ENCODE results near the gene MARVELD1. TPM values are rescaled to one million over a fixed set of nuclear protein-coding genes. Genes with fewer than 3 reads are reported as not detected.

The MARVELD1 gene
- total RNA-seq, 1 donor from 2014 or later, result 4.7 TPM

DNA sequence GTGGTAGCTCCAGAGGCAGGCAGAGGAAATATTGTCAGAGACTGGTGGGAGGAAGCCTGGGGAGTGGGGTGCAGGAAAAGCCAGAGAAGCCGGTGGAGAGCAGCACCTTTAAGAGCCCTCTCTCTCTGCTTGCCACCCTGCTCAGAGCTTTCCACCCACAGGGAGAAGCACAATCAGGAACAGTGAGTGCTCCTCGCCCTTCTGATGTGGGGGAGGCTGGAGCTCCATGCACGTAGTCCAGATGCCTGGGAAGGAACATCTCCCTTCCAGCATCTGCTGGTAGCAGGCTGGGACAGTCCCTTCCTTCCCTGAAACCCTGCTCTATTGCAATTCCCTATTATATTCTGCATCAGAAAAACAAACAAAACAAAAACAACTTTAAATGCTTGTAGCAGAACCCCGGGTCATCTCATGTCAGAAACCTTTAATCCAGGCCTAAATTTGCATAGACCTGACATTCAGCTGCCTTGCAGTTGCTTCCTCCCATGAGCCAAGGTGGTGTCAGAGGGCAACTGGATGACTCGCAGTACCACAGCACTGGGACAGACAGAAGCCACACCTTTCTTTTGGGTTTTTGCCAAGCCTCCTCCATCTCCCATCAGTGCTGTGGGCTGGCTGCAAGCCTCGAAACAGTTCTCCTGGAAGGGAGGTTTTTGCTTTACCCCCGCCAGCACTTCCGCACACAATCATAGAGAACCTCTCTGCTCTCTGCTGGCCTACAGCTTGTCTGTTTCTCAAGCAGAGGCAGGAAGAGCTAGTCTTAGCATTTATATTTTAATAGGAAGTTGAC lies 39.6 kb upstream of the MARVELD1 start:
- Histone ChIP-seq H3K27me3 (ENCODE audit: control insufficient read depth, insufficient read depth, low read length) (no peaks in the 10 kb centered on the region), H3K4me3 (ENCODE audit: low read depth, low read length) (no peak overlapping the region), H3K36me3 (ENCODE audit: control insufficient read depth, insufficient read depth, low read length) (peaks cover 37% of the 10 kb centered on the region)
- DNase-seq (ENCODE audit: low read depth) (peak; percentile 56), FAIRE-seq (no peak)
- TF ChIP-seq, protein P1, sequence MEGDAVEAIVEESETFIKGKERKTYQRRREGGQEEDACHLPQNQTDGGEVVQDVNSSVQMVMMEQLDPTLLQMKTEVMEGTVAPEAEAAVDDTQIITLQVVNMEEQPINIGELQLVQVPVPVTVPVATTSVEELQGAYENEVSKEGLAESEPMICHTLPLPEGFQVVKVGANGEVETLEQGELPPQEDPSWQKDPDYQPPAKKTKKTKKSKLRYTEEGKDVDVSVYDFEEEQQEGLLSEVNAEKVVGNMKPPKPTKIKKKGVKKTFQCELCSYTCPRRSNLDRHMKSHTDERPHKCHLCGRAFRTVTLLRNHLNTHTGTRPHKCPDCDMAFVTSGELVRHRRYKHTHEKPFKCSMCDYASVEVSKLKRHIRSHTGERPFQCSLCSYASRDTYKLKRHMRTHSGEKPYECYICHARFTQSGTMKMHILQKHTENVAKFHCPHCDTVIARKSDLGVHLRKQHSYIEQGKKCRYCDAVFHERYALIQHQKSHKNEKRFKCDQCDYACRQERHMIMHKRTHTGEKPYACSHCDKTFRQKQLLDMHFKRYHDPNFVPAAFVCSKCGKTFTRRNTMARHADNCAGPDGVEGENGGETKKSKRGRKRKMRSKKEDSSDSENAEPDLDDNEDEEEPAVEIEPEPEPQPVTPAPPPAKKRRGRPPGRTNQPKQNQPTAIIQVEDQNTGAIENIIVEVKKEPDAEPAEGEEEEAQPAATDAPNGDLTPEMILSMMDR (IDR thresholded peaks at IDR 0.05; ENCODE audit: insufficient read depth, low read length, severe bottlenecking), result no peak

DNA sequence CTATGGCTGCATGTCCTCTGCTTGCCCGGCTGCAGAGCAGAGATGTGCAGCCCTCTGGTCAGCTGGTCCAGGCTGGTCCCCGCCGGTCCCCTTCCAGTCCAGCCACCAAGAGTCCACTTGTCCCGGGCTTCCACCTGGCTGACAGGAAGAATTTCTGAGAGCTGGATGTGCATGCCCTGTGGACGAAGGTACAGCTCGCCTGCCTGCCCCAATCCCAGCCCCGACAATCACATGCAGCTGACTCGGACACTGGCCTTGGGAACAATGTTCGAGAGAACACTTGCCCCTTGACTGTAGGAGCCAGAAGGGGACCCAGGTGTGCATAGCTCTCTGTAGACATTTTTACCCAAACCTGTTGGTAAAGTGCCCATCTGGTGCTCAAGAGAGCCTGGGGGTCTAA lies 38.3 kb upstream of the MARVELD1 start:
- no peaks in the 10 kb centered on the region for H3K27me3 ChIP-seq (ENCODE audit: control insufficient read depth, insufficient read depth, low read length)
- DNase-seq (ENCODE audit: low read depth), result no peak
- TF ChIP-seq, protein P1 (IDR thresholded peaks at IDR 0.05; ENCODE audit: insufficient read depth, low read length, severe bottlenecking), result no peak
- H3K4me3 ChIP-seq (ENCODE audit: low read depth, low read length), result no peak overlapping the region
- peaks cover 38% of the 10 kb centered on the region for H3K36me3 ChIP-seq (ENCODE audit: control insufficient read depth, insufficient read depth, low read length)
- no peak for FAIRE-seq

DNA sequence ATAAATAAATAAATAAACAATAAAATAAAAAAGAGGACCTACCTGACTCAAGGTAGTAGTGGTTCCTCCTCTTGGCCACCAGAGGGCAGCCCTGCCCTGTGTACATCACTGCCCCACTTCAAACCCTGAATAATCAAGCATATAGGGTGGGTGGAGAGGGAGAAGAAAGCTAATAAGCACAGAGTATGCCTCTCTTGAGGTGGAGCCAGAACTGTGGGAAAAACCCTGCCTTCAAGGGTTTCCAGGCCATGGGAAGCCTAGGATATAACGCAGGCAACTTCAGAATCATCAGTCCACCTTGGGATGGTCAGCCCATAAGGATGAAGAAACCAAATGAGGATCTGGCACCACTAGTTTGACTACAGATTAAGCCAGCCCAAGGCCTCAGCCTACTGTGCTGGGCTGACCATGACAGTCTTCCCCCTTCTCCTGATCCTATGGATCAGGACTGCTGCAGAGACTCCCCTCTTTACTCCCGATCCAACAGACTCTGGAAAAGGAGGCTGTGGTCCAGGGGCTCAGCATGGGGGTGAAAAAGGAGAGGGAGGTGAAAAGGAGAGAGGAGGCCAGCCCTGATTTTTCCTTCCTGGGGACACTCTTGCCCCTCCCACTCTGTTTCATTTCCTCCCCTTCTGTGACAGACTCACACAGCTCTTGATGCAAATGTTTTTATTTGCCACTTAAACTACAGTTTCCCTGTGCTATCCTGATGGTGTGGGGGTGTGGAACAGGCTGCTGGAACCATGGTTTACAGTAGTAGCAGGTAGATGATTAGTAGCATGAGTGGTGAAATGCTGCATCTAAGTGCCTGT lies 36.6 kb upstream of the MARVELD1 start:
- peak; percentile 65 for DNase-seq (ENCODE audit: low read depth)
- Histone ChIP-seq H3K27me3 (ENCODE audit: control insufficient read depth, insufficient read depth, low read length) (no peaks in the 10 kb centered on the region), H3K4me3 (ENCODE audit: low read depth, low read length) (no peak overlapping the region), H3K36me3 (ENCODE audit: control insufficient read depth, insufficient read depth, low read length) (peaks cover 38% of the 10 kb centered on the region)
- FAIRE-seq, result no peak
- TF ChIP-seq, protein P1 (IDR thresholded peaks at IDR 0.05; ENCODE audit: insufficient read depth, low read length, severe bottlenecking), result peak; percentile 71

DNA sequence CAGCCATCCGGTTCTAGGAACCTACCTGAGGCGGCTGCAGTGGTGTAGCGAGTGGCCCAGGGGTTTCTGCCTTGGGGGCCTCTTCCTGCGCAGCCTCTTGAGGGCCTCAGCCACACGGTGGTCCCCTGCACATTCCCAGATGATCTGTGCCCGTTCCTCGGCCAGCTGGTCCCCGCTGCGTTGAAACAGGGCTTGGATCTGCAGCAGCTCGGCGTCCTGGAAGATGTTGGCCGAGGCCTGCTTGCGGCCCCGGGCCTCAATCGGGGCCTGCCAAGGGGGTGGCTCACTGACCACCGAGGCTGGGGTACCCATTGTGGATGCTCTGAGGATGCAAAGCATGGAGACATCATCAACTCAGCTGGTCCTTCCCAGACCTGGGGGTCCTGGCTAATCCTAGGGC lies 33.9 kb upstream of the MARVELD1 start:
- DNase-seq (ENCODE audit: low read depth) (no peak), FAIRE-seq (no peak)
- TF ChIP-seq, protein P1 (IDR thresholded peaks at IDR 0.05; ENCODE audit: insufficient read depth, low read length, severe bottlenecking), result no peak
- Histone ChIP-seq H3K27me3 (ENCODE audit: control insufficient read depth, insufficient read depth, low read length) (no peaks in the 10 kb centered on the region), H3K4me3 (ENCODE audit: low read depth, low read length) (no peak overlapping the region), H3K36me3 (ENCODE audit: control insufficient read depth, insufficient read depth, low read length) (peaks cover 27% of the 10 kb centered on the region)

DNA sequence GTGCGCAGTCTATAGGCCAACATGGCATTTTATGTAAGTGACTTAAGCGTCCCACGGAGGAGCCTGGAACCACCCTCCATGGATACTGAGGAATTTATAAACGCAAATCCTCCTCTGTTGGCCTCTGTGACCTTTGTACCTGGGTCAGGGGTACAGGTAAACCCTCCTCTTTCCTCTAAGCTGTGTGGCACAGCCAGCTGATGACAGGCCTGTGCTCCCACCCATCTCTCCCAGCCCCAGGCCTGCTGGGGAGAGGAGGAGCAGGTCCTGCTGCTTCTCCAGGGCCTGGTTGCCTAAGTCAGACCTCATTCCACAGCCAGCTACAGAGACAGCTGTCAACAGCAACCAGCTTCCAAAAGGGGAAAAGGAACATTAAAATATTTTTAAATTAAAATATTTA lies 31.5 kb upstream of the MARVELD1 start:
- no peak for FAIRE-seq
- DNase-seq (ENCODE audit: low read depth), result no peak

More for the DNA sequence above, 31.5 kb upstream of the MARVELD1 start:
- H3K4me3 ChIP-seq (ENCODE audit: low read depth, low read length), result no peak overlapping the region
- no peaks in the 10 kb centered on the region for H3K27me3 ChIP-seq (ENCODE audit: control insufficient read depth, insufficient read depth, low read length)
- TF ChIP-seq, protein P1 (IDR thresholded peaks at IDR 0.05; ENCODE audit: insufficient read depth, low read length, severe bottlenecking), result no peak
- peaks cover 21% of the 10 kb centered on the region for H3K36me3 ChIP-seq (ENCODE audit: control insufficient read depth, insufficient read depth, low read length)

Data from bronchial epithelial cell (primary cell).